Fibroblast of lung (primary cell): ENCODE measurements around the gene KCNMA1. TPM values are rescaled to one million over a fixed set of nuclear protein-coding genes. Genes with fewer than 3 reads are reported as not detected.

Source experiments
- DNase-seq, 2 donors: peaks; one replicate each; pipeline versions ENCODE4 v3.0.0 to v3.0.0-alpha.2; 2010; ENCODE audit warnings: low read depth in 2 of 2
- H2AFZ ChIP-seq: 2 replicates; pipeline ENCODE4 v1.5.1; 2012; ENCODE audit warnings: low read length, control low read depth, inconsistent platforms
- H3K27ac ChIP-seq: 2 replicates; pipeline ENCODE4 v1.5.1; 2011; ENCODE audit warnings: low read length, control low read depth; ENCODE audit not compliant: insufficient read depth
- H3K27me3 ChIP-seq: 2 replicates; pipeline ENCODE4 v1.5.1; 2011; ENCODE audit warnings: mild to moderate bottlenecking, low read length; ENCODE audit not compliant: control insufficient read depth, insufficient read depth
- H3K36me3 ChIP-seq: 2 replicates; pipeline ENCODE4 v1.5.1; 2011; ENCODE audit warnings: low read length; ENCODE audit not compliant: control insufficient read depth, insufficient read depth
- H3K4me1 ChIP-seq: 2 replicates; pipeline ENCODE4 v1.5.1; 2011; ENCODE audit warnings: low read length; ENCODE audit not compliant: control insufficient read depth, insufficient read depth; ENCODE audit errors: extremely low read depth
- H3K4me2 ChIP-seq: 2 replicates; pipeline ENCODE4 v1.5.1; 2011; ENCODE audit warnings: low read length, control low read depth; ENCODE audit not compliant: insufficient read depth; ENCODE audit errors: extremely low read depth
- H3K4me3 ChIP-seq, 4 experiments: fragments of 200-600 bp in 1 of 4; sonication (generic) in 1 of 4; replicated peaks in 1 of 4; 2 replicates each; pipeline ENCODE4 v1.5.1; 2011 to 2016; ENCODE audit warnings: low read length in 4 of 4, low read depth in 3 of 4, mild to moderate bottlenecking in 3 of 4, control low read depth in 2 of 4, inconsistent platforms in 1 of 4, mixed read lengths in 1 of 4; ENCODE audit not compliant: insufficient read depth in 1 of 4; ENCODE audit errors: control extremely low read depth in 1 of 4
- H3K79me2 ChIP-seq: 2 replicates; pipeline ENCODE4 v1.5.1; 2012; ENCODE audit warnings: mild to moderate bottlenecking, low read length, inconsistent platforms; ENCODE audit not compliant: control insufficient read depth, insufficient read depth
- H3K9ac ChIP-seq: 2 replicates; pipeline ENCODE4 v1.5.1; 2011; ENCODE audit warnings: mild to moderate bottlenecking, low read length, control low read depth; ENCODE audit not compliant: insufficient read depth
- H3K9me3 ChIP-seq: 2 replicates; pipeline ENCODE4 v1.5.1; 2012; ENCODE audit warnings: low read depth, low read length; ENCODE audit not compliant: control insufficient read depth, insufficient read depth
- H4K20me1 ChIP-seq: 2 replicates; pipeline ENCODE4 v1.5.1; 2011; ENCODE audit warnings: low read length; ENCODE audit not compliant: control insufficient read depth, insufficient read depth; ENCODE audit errors: extremely low read depth
- CTCF ChIP-seq, 2 donors: IDR thresholded peaks in 1 of 2; conservative IDR thresholded peaks in 1 of 2; 1 replicate in 1 of 2; 2 replicates in 1 of 2; pipeline ENCODE4 v1.5.1; 2011 to 2012; ENCODE audit warnings: low read length in 2 of 2, control low read depth in 1 of 2, inconsistent platforms in 1 of 2, low read depth in 1 of 2, mild to moderate bottlenecking in 1 of 2
- EZH2 ChIP-seq: IDR thresholded peaks from 2 replicates; pipeline ENCODE4 v1.5.1; 2012; ENCODE audit warnings: low read length, control low read depth, mild to moderate bottlenecking; ENCODE audit errors: missing control alignments
- polyA plus RNA-seq, 2 donors: library from polyadenylated mRNA; depleted of rRNA in 1 of 2; stranded (reverse) in 1 of 2; unstranded in 1 of 2; fragments of >200 nt; gene quantifications; 2 replicates each; pipeline ENCODE4 v1.2.1, GENCODE V29; 2011 to 2012; ENCODE audit warnings: missing spikeins in 1 of 2
- total RNA-seq: library from RNA; depleted of rRNA; stranded (reverse); fragments of >200 nt; gene quantifications from 2 replicates; pipeline ENCODE4 v1.2.1, GENCODE V29; 2014

The KCNMA1 gene
- total and polyA plus RNA-seq, 2 donors (not counting 1 experiment from before 2014, with no cell fraction given) = 31.0 to 138 TPM

DNA sequence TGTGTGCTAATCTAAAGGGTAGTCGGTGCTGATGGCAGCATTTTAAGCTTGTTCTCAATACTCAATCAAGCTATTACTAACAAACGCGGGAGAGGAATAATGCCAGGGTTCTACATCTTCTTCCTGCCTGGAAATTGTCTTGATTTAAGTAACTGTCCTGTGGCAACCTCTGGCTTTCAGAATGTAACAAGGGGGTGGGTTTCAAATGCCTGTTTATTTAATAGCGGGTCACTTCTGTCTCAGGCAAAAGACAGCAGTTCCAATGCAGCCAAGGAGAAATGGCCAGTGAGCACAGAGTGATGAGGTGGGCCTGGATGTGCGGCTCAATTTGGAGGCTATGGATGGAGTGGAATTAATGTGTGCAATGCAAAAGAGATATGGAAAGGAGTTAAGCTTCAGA, 692.4 kb downstream of the KCNMA1 start:
- no peaks in the 10 kb centered on the region for H3K9me3 ChIP-seq
- H3K4me1 ChIP-seq = peaks cover 2% of the 10 kb centered on the region
- TF ChIP-seq CTCF (conservative IDR thresholded peaks at IDR 0.05 in 1 of 2, IDR thresholded peaks at IDR 0.05 in 1 of 2; ENCODE audit: low read depth in 1 of 2, low read length in 2 of 2) (no peak), EZH2 (no peak)
- no peak overlapping the region for H3K9ac ChIP-seq
- H3K4me3 ChIP-seq = no peak overlapping the region
- H3K4me2 ChIP-seq = no peak overlapping the region
- no peaks in the 10 kb centered on the region for H3K27me3 ChIP-seq
- no peak overlapping the region for H3K27ac ChIP-seq
- H2AFZ ChIP-seq = no peak overlapping the region
- no peaks in the 10 kb centered on the region for H3K79me2 ChIP-seq
- H3K36me3 ChIP-seq = peaks cover 3% of the 10 kb centered on the region
- no peaks in the 10 kb centered on the region for H4K20me1 ChIP-seq
- DNase-seq = no peak

DNA sequence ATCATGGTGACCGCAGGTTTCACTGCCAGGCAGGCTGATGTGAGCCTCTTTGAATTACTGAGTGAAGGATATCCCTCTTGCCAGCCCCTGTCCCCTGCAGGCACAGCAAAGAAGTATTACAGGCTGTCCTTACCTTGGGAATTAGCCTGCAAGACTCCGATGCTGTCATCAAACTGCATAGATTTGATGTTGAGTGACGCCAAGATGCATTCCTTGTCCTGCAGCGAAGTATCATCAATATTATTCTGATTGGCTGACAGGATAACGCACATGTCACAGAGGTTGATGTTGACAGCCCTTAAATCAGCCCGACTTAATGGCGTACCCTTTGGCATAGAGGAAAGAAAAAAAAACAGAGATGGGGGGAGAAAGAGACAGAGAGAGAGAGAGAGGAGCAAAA, 693.0 kb downstream of the KCNMA1 start:
- no peak overlapping the region for H3K4me3 ChIP-seq
- H3K9ac ChIP-seq = no peak overlapping the region
- DNase-seq = no peak
- no peaks in the 10 kb centered on the region for H3K9me3 ChIP-seq
- TF ChIP-seq CTCF (conservative IDR thresholded peaks at IDR 0.05 in 1 of 2, IDR thresholded peaks at IDR 0.05 in 1 of 2; ENCODE audit: low read depth in 1 of 2, low read length in 2 of 2) (no peak), EZH2 (no peak)
- H3K79me2 ChIP-seq = no peaks in the 10 kb centered on the region
- H3K4me1 ChIP-seq = peaks cover 2% of the 10 kb centered on the region
- H3K4me2 ChIP-seq = no peak overlapping the region
- no peaks in the 10 kb centered on the region for H4K20me1 ChIP-seq
- peaks cover 3% of the 10 kb centered on the region for H3K36me3 ChIP-seq
- H2AFZ ChIP-seq = no peak overlapping the region
- no peak overlapping the region for H3K27ac ChIP-seq
- H3K27me3 ChIP-seq = no peaks in the 10 kb centered on the region

- no peaks in the 10 kb centered on the region for H3K27me3 ChIP-seq
- TF ChIP-seq EZH2 = no peak
- TF ChIP-seq CTCF (conservative IDR thresholded peaks at IDR 0.05 in 1 of 2, IDR thresholded peaks at IDR 0.05 in 1 of 2; ENCODE audit: low read depth in 1 of 2, low read length in 2 of 2) = no peak
- H3K4me2 ChIP-seq = no peak overlapping the region
- H3K79me2 ChIP-seq = no peaks in the 10 kb centered on the region
- no peak overlapping the region for H3K4me3 ChIP-seq
- peaks cover 3% of the 10 kb centered on the region for H3K36me3 ChIP-seq
- H4K20me1 ChIP-seq = no peaks in the 10 kb centered on the region
- H3K4me1 ChIP-seq = peaks cover 2% of the 10 kb centered on the region
- H3K9me3 ChIP-seq = no peaks in the 10 kb centered on the region
- no peak for DNase-seq
- no peak overlapping the region for H3K9ac ChIP-seq
- H2AFZ ChIP-seq = no peak overlapping the region
- no peak overlapping the region for H3K27ac ChIP-seq
Observed at GRCh38 chr10:76942628-76943416, 694.8 kb downstream of the KCNMA1 start.
